GM12878 (cell line): ENCODE results near the gene MAGI1. TPM values are rescaled to one million over a fixed set of nuclear protein-coding genes. Genes with fewer than 3 reads are reported as not detected.

Source experiments
- ATAC-seq: fragments of 200-7000 bp; cut with Tn5 transposase; 3 replicates; pipeline ENCODE4 v1.9.1; 2020; ENCODE audit warnings: mild to moderate bottlenecking, moderate library complexity
- BruUV-seq: library from RNA; stranded (reverse); fragments of 400-500 nt; replicated peaks from 2 replicates; lab custom pipeline; 2021; lab: Mats Ljungman, UMichigan
- CTCF ChIA-PET: fragments of 300-600 bp; sonication (Branson Sonifier 250); formaldehyde crosslinking; extraction: SDS; loops from one replicate; lab custom pipeline; 2021; ENCODE audit warnings: inconsistent platforms; lab: Yijun Ruan, JAX
- POLR2A ChIA-PET: fragments of 350-600 bp; formaldehyde crosslinking; extraction: SDS; loops from one replicate; lab custom pipeline; 2021; ENCODE audit warnings: inconsistent platforms; lab: Charles Lee
- RAD21 ChIA-PET: fragments of 300-600 bp; sonication (Branson Sonifier 250); formaldehyde crosslinking; loops from one replicate; lab custom pipeline; 2023; ENCODE audit warnings: antibody characterized with exemption; ENCODE audit not compliant: unreplicated experiment; lab: Charles Lee
- SMC1A ChIA-PET: fragments of 300-600 bp; sonication (Branson Sonifier 250); formaldehyde crosslinking; loops from one replicate; lab custom pipeline; 2023; ENCODE audit not compliant: unreplicated experiment, uncharacterized antibody; lab: Charles Lee
- DNase-seq: peaks from one replicate; pipeline ENCODE4 v3.0.0-alpha.2; 2011; ENCODE audit warnings: low read depth, low spot score
- FAIRE-seq: peaks from 3 replicates; lab custom pipeline; 2011; peaks lifted over from hg19 to GRCh38; lab: Jason Lieb, UNC
- H2AFZ ChIP-seq: 2 replicates; pipeline ENCODE4 v1.6.0; 2011; ENCODE audit warnings: low read depth, low read length, control low read depth; ENCODE audit not compliant: control insufficient read depth
- H3K27ac ChIP-seq: 2 replicates; pipeline ENCODE4 v1.5.1; 2011; ENCODE audit warnings: control low read depth; ENCODE audit not compliant: control insufficient read depth, insufficient read depth
- H3K27me3 ChIP-seq, 2 experiments: replicated peaks in 1 of 2; 2 replicates each; pipeline versions ENCODE4 v1.6.0 to v1.6.1; 2011; ENCODE audit warnings: low read length in 1 of 2; ENCODE audit not compliant: control insufficient read depth in 2 of 2, insufficient read depth in 2 of 2
- H3K36me3 ChIP-seq, 2 experiments: 2 replicates each; pipeline ENCODE4 v1.5.1; 2011; ENCODE audit warnings: low read length in 1 of 2; ENCODE audit not compliant: control insufficient read depth in 2 of 2, insufficient read depth in 2 of 2
- H3K4me1 ChIP-seq: 2 replicates; pipeline ENCODE4 v1.6.1; 2011; ENCODE audit warnings: mild to moderate bottlenecking, low read length, moderate library complexity, mixed read lengths; ENCODE audit not compliant: control insufficient read depth, insufficient read depth
- H3K4me2 ChIP-seq: 2 replicates; pipeline ENCODE4 v1.6.0; 2011; ENCODE audit warnings: control low read depth; ENCODE audit not compliant: control insufficient read depth, insufficient read depth
- H3K4me3 ChIP-seq: fragments of 200-600 bp; sonication (generic); 2 replicates; pipeline ENCODE4 v1.5.1; 2016
- H3K79me2 ChIP-seq: 2 replicates; pipeline ENCODE4 v1.6.0; 2011; ENCODE audit warnings: low read length; ENCODE audit not compliant: control insufficient read depth, insufficient read depth
- H3K9ac ChIP-seq: 2 replicates; pipeline ENCODE4 v1.8.0; 2011; ENCODE audit warnings: low read length, control low read depth, mixed read lengths; ENCODE audit not compliant: control insufficient read depth, insufficient read depth
- H3K9me3 ChIP-seq: replicated peaks from 3 replicates; pipeline ENCODE4 v1.5.1; 2011; ENCODE audit warnings: mild to moderate bottlenecking, low read length; ENCODE audit not compliant: control insufficient read depth, insufficient read depth
- H4K20me1 ChIP-seq: 2 replicates; pipeline ENCODE4 v1.6.0; 2011; ENCODE audit not compliant: control insufficient read depth, insufficient read depth
- KAT2A ChIP-seq: conservative IDR thresholded peaks from 2 replicates; pipeline ENCODE4 v1.6.1; 2011; ENCODE audit warnings: low read depth, low read length; ENCODE audit not compliant: control insufficient read depth
- RAD21 ChIP-seq: IDR thresholded peaks from 2 replicates; pipeline ENCODE4 v1.6.1; 2011; ENCODE audit warnings: mild to moderate bottlenecking, low read depth, low read length, moderate library complexity; ENCODE audit not compliant: insufficient read depth
- RELA ChIP-seq: fragments of 450-650 bp; IDR thresholded peaks from 2 replicates; pipeline ENCODE4 v1.8.0; 2014; ENCODE audit warnings: borderline replicate concordance; ENCODE audit not compliant: partially characterized antibody
- SRF ChIP-seq, 2 experiments: IDR thresholded peaks; 2 replicates each; pipeline ENCODE4 v1.6.1; 2011; ENCODE audit warnings: low read depth in 2 of 2, low read length in 2 of 2, mild to moderate bottlenecking in 1 of 2, moderate library complexity in 1 of 2
- WGBS: methylation state at CpG from one replicate; pipeline ENCODE4 v1.1.6; 2016; ENCODE audit warnings: low lambda C conversion rate; ENCODE audit not compliant: insufficient replicate concordance, insufficient coverage; ENCODE audit errors: missing lambda C conversion rate; 5-methylcytosine and 5-hydroxymethylcytosine counted together
- in situ Hi-C: fragments of 300-500 bp; cut with MboI; formaldehyde crosslinking; loops from 9 replicates; pipeline ENCODE4 v1.14.3; 2018; ENCODE audit warnings: mixed read lengths
- intact Hi-C: fragments of 100-400 bp; cut with micrococcal nuclease; formaldehyde crosslinking; loops from one replicate; pipeline ENCODE4 v1.14.2; 2022; ENCODE audit not compliant: unreplicated experiment
- polyA plus RNA-seq, 11 experiments: library from polyadenylated mRNA; depleted of rRNA in 4 of 11; unstranded in 6 of 11; stranded (reverse) in 5 of 11; fragments of >200 nt; fragmentation: Nextera tagmentation in 4 of 11; fragmentation: Illumina TruSeq in 1 of 11; extraction: Ambion mirVana in 4 of 11; extraction: Trizol in 1 of 11; gene quantifications; 1 replicate in 1 of 11; 2 replicates in 10 of 11; pipeline versions ENCODE4 v1.2.1 to v1.2.3, GENCODE V29; 2011 to 2016; ENCODE audit warnings: inconsistent platforms in 2 of 11, missing spikeins in 2 of 11, low read depth in 1 of 11
- total RNA-seq, 4 experiments: library from RNA; depleted of rRNA in 3 of 4; stranded (reverse); fragments of >200 nt in 3 of 4; fragmentation: Illumina TruSeq in 1 of 4; extraction: Trizol in 1 of 4; gene quantifications; 2 replicates each; pipeline versions ENCODE4 v1.2.1 to v1.2.3, GENCODE V29; 2013 to 2021
- TF ChIP-seq, protein P1 (sequence below): fragments of 150-350 bp; IDR thresholded peaks from 2 replicates; pipeline ENCODE4 v1.6.1; 2016; ENCODE audit warnings: low read depth, low read length
- TF ChIP-seq, protein P2 (sequence below), 3 experiments: IDR thresholded peaks in 2 of 3; conservative IDR thresholded peaks in 1 of 3; 2 replicates each; pipeline ENCODE4 v1.5.1; 2011; ENCODE audit warnings: low read depth in 3 of 3, low read length in 3 of 3, mild to moderate bottlenecking in 3 of 3, control low read depth in 2 of 3, moderate library complexity in 2 of 3, inconsistent platforms in 1 of 3, mixed read lengths in 1 of 3; ENCODE audit not compliant: control insufficient read depth in 2 of 3, insufficient read depth in 1 of 3; ENCODE audit errors: extremely low read depth in 1 of 3
- TF ChIP-seq, protein P3 (sequence below): fragments of 450-650 bp; formaldehyde crosslinking; IDR thresholded peaks from 2 replicates; pipeline ENCODE4 v1.5.0; 2022; ENCODE audit warnings: mild to moderate bottlenecking, missing genetic modification characterization

MAGI1 gene
- total and polyA plus RNA-seq, 10 of the 15 experiments (the other 5 are each of a cell fraction or from before 2014, with no cell fraction given) = 0.02 to 3.3 (median 0.29) TPM; not detected in 1

DNA sequence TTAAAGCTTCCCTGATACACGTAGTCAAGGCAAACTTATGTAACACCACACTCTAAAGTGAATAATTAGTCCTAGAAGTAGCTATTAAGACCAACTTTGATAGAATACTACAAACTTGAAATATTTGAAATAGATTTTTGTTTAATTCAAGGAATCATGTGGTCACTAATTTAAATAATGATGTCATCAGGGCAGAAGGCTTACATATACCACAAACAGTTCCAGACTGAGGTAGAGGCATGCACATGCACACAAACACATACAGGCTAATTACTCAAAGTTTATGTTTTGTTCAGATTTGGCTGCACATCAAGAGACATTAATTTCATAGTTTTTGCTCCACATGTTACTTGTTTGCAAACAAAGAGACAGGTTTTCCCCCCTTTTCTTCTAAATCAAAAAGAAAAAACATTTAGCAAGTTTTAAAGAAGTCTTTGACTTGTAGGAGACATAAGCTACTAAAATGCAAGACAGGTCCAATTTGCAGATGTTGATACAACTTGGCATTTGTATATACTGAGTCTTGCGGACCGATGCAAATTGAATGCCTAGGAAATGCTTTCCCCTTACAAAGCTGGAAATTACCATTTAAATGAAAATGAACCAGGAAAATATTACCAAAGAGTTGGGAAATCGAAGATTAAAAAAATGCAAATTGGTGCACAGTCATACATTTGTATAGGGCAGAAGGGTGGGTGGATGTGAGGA lies 594.8 kb downstream of the MAGI1 start (continued):
- TF ChIP-seq, protein P1, sequence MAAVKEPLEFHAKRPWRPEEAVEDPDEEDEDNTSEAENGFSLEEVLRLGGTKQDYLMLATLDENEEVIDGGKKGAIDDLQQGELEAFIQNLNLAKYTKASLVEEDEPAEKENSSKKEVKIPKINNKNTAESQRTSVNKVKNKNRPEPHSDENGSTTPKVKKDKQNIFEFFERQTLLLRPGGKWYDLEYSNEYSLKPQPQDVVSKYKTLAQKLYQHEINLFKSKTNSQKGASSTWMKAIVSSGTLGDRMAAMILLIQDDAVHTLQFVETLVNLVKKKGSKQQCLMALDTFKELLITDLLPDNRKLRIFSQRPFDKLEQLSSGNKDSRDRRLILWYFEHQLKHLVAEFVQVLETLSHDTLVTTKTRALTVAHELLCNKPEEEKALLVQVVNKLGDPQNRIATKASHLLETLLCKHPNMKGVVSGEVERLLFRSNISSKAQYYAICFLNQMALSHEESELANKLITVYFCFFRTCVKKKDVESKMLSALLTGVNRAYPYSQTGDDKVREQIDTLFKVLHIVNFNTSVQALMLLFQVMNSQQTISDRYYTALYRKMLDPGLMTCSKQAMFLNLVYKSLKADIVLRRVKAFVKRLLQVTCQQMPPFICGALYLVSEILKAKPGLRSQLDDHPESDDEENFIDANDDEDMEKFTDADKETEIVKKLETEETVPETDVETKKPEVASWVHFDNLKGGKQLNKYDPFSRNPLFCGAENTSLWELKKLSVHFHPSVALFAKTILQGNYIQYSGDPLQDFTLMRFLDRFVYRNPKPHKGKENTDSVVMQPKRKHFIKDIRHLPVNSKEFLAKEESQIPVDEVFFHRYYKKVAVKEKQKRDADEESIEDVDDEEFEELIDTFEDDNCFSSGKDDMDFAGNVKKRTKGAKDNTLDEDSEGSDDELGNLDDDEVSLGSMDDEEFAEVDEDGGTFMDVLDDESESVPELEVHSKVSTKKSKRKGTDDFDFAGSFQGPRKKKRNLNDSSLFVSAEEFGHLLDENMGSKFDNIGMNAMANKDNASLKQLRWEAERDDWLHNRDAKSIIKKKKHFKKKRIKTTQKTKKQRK = no peak

DNA sequence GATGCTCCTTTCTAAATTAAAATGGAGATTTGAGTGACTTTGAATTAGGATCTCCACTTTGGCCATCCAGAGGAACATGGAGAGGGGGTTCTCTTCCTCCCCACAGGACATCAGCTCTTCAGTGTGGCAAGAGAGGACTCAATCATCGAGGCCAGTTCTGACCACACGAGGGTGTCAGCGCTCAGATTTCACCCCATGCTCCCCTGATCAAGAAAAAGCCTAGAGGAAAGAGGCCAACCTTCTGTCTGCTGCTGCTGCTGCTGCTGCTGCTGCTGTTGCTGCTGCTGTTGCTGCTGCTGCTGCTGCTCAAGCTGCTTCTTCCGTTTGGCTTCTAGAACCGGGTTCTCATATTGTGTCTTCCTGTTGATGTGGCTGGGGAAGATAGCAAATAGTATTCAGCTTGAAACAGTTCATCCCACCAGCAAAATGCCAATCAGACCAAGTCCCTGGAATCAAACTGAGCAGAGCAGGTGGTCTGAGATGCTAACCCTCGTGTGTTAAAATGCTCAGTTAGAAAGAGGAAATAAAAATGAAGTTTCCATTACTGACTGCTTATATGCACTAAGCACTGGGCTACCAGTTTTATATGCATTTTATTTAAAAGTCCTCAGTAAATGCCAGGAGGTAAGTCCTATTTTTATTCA lies 599.0 kb downstream of the MAGI1 start:
- intact Hi-C loops = loop anchor here (1.0 to 5.0 kb wide), 3 partner anchors 234 to 907 kb away; no protein-coding TSS in a partner anchor
- 26% methylated on average over 6 of the region's 6 CpGs for WGBS
- Histone ChIP-seq H3K4me3 (no peak overlapping the region), H4K20me1 (no peaks in the 10 kb centered on the region), H3K9me3 (no peaks in the 10 kb centered on the region), H3K36me3 (no peaks in the 10 kb centered on the region), H3K27me3 (no peaks in the 10 kb centered on the region), H2AFZ (no peak overlapping the region), H3K27ac (no peak overlapping the region), H3K4me1 (no peaks in the 10 kb centered on the region), H3K9ac (no peak overlapping the region), H3K4me2 (no peak overlapping the region), H3K79me2 (no peaks in the 10 kb centered on the region)
- SMC1A ChIA-PET = interaction anchor here (1.5 kb wide), 1 partner anchor 907 kb away, joined by 7 read pairs; no protein-coding TSS in a partner anchor
- RAD21 ChIA-PET = no interaction called here
- FAIRE-seq = no peak
- no TSS peak for BruUV-seq
- POLR2A ChIA-PET = no interaction called here
- DNase-seq = no peak
- peak; percentile 76 for ATAC-seq
- no peak for TF ChIP-seq SRF (IDR thresholded peaks at IDR 0.05; ENCODE audit: low read depth in 2 of 2, low read length in 2 of 2)
- TF ChIP-seq, protein P2, sequence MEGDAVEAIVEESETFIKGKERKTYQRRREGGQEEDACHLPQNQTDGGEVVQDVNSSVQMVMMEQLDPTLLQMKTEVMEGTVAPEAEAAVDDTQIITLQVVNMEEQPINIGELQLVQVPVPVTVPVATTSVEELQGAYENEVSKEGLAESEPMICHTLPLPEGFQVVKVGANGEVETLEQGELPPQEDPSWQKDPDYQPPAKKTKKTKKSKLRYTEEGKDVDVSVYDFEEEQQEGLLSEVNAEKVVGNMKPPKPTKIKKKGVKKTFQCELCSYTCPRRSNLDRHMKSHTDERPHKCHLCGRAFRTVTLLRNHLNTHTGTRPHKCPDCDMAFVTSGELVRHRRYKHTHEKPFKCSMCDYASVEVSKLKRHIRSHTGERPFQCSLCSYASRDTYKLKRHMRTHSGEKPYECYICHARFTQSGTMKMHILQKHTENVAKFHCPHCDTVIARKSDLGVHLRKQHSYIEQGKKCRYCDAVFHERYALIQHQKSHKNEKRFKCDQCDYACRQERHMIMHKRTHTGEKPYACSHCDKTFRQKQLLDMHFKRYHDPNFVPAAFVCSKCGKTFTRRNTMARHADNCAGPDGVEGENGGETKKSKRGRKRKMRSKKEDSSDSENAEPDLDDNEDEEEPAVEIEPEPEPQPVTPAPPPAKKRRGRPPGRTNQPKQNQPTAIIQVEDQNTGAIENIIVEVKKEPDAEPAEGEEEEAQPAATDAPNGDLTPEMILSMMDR (IDR thresholded peaks at IDR 0.05 in 2 of 3, conservative IDR thresholded peaks at IDR 0.05 in 1 of 3; ENCODE audit: control insufficient read depth in 2 of 3, extremely low read depth in 1 of 3, insufficient read depth in 1 of 3, low read depth in 3 of 3, low read length in 3 of 3) = peak in 1 of 3 experiments; percentile 21; a peak in 1 of 6 replicates
- TF ChIP-seq KAT2A = no peak
- no peak for TF ChIP-seq RELA
- TF ChIP-seq RAD21 = 0 out of 2 replicates have a peak, but pooled peaks have one; percentile 14
- TF ChIP-seq, protein P3, sequence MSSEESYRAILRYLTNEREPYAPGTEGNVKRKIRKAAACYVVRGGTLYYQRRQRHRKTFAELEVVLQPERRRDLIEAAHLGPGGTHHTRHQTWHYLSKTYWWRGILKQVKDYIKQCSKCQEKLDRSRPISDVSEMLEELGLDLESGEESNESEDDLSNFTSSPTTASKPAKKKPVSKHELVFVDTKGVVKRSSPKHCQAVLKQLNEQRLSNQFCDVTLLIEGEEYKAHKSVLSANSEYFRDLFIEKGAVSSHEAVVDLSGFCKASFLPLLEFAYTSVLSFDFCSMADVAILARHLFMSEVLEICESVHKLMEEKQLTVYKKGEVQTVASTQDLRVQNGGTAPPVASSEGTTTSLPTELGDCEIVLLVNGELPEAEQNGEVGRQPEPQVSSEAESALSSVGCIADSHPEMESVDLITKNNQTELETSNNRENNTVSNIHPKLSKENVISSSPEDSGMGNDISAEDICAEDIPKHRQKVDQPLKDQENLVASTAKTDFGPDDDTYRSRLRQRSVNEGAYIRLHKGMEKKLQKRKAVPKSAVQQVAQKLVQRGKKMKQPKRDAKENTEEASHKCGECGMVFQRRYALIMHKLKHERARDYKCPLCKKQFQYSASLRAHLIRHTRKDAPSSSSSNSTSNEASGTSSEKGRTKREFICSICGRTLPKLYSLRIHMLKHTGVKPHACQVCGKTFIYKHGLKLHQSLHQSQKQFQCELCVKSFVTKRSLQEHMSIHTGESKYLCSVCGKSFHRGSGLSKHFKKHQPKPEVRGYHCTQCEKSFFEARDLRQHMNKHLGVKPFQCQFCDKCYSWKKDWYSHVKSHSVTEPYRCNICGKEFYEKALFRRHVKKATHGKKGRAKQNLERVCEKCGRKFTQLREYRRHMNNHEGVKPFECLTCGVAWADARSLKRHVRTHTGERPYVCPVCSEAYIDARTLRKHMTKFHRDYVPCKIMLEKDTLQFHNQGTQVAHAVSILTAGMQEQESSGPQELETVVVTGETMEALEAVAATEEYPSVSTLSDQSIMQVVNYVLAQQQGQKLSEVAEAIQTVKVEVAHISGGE (CRISPR knock-in tag) = no peak
- in situ Hi-C loops = no loop called here
- CTCF ChIA-PET = interaction anchor here (0.7 to 1.4 kb wide), 5 partner anchors 10 to 311 kb away, joined by 3 to 4 read pairs (median 3); no protein-coding TSS in a partner anchor
